ENCODE measurements around the gene POLR1E. TPM values are rescaled to one million over a fixed set of nuclear protein-coding genes. Genes with fewer than 3 reads are reported as not detected.
"Not testable (repeated sequence)": the region's sequence is repeated elsewhere in the genome, so short reads cannot be mapped to it uniquely, and the experiment has no call there.

POLR1E gene
- total RNA-seq, 1 experiment from 2014 or later: 31.7 TPM

DNA sequence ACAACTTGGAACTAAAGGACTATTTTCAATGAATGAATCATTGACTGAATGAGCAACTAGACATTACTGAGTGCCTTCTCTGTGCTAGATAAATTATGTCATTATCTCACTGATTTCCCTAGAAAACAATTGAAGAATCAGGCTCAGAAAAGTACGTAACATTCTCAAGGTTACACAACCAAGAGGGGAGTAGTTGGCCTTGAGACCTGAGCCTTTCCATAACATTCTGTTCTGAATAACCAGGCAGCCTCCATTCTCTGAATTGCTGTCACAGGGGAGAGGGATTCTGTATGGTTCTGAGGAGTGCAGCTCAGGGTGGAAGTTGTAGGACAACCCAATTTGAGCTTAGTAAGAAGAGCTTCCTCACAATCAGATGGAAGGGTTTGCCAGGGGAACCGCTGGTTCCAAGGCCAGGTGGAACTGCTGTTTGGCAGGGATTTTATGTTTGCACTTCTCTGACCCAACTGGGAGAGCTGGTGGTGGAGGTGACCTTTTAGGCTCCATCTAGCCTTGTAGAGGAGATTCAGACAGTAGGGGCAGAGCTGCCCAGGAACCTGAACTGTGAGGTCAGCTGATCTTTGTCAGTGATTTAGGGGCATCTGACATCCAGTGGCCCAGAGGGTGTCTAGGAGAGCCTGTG lies 16.3 kb downstream of the POLR1E start:
- no peak for DNase-seq (ENCODE audit: low read depth)

DNA sequence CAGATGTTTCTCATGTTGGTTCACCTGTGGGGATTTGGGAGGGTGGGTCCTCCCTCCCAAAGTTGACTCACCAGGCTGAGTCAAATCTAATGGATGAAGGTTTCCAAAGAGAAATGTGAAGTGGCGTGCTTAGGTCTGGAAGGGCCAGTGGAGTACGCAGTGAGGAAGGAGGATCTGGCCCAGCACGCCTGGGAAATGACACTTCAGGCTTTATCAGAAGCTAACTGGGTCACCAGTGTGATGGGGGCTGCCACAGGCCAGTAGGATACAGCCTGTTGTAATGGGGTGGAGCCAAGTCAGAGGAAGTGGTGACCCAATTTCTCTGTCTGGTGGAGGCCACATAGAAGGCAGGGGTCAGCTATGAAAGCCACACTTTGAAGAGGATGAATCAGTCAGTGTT lies 18.0 kb downstream of the POLR1E start:
- DNase-seq (ENCODE audit: low read depth): no peak

DNA sequence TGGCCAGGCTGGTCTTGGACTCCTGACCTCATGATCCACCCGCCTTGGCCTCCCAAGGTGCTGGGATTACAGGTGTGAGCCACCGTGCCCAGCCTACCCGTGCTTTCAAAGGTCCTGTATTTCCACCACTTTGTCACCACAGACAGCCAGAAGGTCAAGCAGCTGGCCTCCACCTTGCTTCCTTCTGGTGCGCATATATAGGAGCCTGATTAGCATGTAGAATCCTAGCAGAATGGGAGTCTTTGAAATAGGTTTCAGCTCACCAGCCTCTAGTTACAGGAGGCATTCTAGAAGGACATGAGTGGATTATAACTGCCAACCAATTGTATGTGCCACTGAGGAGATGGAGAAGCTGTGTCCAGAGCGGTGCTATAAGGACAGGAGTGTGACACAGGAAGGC lies 18.9 kb downstream of the POLR1E start:
- DNase-seq (ENCODE audit: low read depth): no peak

DNA sequence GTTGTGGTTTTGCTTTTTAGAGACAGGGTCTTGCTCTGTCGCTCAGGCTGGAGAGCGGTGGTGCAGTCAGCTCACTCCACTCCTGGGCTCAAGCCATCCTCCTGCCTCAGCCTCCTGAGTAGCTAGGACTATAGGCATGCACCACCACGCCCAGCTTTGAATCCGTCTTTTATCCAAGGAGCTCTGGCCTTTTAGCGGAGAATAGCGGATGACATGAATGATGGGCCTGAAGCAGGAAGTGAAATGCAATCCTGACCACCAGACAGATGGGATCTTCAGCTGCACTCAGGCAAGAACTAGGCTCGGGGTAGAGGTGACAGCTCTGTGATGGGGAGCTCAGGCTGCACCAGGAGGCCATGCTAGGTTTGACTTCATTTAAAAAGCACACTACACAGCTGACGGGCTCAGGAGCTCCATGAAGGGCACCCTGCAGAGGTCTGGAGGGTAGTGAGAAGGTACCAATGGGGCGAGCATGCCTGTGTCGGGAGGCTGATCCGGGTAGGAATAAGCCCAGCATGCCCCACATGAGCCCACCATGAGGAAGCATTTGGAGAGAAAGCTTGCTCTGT lies 21.9 kb downstream of the POLR1E start:
- DNase-seq (ENCODE audit: low read depth): no peak

DNA sequence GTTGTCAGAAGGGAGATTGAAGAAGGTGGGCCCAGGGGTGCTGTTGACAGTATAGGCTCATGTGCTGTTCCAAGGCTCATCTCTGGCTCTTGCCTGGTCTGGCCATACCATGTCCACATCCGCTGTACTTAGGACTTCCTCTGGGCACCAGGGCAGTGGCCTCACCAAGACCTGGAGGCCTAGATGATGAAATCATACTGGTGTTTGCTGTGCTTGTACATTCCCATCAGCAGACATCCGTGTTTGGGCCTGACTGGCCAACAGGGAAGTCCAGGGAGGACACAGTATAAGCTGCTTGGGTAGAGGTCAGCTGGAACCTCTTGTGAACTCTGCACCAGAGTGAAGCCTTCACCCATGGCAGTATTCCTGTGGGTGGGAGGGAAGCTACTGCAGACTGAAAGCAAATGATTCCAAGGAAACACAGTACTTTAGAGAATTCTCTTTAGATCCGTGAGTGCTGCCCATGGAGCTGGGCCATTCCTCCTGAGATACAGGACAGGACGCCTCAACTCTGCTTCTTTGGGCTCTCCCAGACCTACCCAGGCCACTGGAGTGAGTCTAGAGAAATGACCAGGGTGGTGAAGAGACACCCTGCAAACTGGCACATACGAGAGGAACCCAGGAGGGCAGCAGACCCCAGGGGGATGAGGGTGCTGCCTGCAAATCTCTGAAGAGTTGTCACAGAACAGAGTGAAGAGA lies 22.5 kb downstream of the POLR1E start:
- no peak for DNase-seq (ENCODE audit: low read depth)

DNA sequence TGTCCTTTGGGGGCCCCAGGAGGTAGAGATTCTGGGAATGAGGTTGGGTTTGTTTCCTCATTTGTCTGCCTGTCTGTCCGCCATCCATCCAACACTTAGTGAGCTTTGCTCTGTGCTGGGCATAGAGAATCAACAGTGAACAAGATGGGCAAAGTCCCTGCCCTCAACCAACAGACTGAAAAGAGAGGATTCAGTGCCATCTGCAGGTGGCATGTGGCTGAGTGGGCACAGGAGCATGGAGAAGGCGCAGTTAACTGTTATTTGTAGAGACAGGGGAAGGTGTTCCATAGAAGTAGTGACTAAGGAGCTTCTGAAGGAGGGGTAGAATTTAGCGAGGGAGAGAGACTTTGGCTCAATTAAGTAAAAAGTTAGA lies 23.1 kb downstream of the POLR1E start:
- no peak for DNase-seq (ENCODE audit: low read depth)

DNA sequence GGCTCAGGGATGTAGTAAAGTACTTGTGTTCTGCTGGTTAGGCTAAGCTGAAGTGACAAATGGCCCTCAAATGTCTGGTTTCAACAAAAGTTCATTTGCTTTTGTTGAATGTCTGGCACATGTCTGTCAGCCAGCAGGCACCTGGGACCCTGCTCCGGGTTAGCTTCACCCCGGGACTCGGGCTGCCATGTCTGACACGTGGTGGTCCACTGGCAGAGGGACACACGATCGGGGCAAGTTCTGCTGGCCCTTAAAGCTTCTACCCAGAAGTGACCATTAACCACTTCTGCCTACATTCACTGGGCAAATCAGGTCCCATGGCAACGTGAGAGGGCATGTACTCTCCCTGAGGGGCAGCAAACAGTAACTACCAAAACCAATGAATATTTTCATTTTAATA lies 23.8 kb downstream of the POLR1E start:
- DNase-seq (ENCODE audit: low read depth): no peak

DNA sequence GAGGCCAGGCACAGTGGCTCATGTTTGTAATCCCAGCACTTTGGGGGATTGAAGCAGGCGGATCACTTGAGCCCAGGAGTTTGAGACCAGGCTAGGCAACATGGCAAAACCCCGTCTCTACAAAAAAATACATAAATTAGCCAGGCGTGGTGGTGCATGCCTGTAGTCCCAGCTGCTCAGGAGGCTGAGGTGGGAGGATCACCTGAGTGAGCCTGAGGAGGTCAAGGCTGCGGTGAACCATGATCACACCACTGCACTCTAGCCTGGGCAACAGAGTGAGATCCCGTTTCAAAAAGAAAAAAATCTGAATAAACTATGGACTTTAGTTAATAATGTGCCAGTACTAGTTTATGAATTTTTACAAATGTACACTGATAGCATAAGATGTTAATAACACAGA lies 24.3 kb downstream of the POLR1E start:
- DNase-seq (ENCODE audit: low read depth): not testable (repeated sequence)

DNA sequence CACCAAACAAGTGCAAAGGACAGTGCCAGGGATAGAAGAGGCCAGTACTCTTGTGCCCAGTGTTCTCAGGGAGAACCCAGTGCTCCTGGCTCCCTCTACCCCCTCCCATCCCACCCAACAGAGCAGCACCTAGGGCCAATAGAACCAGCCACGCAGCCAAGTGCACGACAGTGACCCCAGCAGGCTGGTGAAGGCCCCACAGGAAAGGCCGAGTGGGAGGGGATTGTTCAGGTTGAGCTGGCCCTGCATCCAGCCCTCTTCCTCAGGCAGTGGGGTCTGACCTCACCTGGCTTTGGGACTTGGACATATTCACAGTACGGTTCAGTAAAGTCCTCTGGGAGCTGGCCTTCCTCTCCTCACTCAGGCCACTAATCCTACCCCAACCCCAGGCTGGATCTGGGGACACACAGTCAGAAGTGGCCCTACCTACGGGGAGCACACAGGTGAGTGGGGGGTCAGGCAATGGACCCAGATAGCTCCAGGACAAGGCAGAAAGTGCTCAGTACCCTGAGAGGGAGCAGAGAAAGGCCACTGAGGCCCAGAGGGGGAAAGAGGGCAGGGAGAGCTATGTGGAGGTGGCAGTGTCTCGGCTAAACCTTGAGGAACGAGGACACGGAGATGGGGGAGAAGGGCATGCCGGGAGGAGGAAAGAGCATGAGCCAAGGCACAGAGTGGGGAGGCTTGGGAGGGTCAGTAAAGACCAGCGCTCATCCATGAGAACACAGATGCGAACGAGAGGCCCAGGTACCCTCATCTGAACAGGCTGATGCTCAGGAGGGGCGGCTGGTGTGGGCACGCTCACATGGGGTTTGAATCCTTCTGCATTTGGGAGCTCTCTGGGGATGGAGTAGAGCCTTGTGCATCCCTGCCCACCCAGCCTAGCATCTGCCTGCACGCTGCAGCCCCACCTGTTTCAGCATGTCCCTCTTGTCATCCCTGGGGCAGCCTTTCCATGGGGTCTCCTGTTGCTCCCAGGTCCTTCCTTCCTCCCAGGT lies 25.6 kb downstream of the POLR1E start:
- DNase-seq (ENCODE audit: low read depth): no peak

DNA sequence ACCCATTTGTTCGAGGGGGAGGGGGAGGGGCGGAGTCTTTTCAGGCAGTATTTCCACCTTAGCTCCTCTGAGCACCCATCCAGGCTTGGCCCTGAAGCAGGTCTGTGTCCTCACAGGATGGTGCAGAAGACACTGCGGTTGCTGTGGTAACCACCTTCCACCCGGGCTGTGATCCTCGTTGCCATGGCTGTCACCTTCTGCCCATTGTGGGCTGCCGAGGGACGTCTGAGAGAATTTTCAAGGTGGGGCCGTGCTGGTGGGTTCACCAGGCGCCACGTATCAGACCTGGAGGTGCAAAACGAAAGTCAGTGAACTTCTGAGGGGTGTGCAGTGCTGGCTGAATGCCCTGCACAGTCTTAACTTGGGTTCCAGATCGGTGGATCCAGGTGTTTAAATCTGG lies 26.7 kb downstream of the POLR1E start:
- DNase-seq (ENCODE audit: low read depth): no peak

DNA sequence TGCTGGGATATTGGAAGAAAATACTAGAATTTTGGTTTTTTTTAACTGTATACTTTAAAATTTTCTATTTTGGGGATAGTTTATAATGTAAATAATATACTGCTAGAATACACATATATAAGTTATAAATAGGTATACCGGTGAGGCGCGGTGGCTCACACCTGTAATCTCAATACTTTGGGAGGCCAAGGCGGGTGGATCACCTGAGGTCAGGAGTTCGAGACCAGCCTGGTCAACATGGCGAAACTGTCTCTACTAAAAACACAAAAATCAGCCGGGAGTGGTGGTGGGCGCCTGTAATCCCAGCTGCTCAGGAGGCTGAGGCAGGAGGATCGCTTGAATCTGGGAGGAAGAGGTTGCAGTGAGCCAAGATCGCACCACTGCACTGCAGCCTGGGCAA lies 28.7 kb downstream of the POLR1E start:
- not testable (repeated sequence) for DNase-seq (ENCODE audit: low read depth)

DNA sequence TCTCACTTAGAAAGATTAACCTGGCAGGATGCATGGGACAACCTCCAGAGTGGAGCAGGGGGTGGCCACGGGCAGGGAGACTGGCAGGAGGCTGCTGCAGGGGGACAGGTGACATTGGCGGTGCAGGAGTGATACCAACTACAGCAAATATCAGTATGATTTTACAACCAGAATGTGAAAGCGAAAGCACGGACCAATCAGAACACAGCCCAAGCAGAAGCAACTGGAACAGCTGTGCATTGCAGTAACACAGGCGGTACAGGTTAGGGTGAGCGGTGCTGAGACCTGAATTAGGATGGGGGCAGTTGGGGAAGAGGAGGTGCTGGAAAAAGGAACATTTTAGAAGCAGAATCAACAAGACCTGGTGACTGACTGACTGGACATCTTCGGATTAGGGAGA lies 29.3 kb downstream of the POLR1E start:
- DNase-seq (ENCODE audit: low read depth): no peak

DNA sequence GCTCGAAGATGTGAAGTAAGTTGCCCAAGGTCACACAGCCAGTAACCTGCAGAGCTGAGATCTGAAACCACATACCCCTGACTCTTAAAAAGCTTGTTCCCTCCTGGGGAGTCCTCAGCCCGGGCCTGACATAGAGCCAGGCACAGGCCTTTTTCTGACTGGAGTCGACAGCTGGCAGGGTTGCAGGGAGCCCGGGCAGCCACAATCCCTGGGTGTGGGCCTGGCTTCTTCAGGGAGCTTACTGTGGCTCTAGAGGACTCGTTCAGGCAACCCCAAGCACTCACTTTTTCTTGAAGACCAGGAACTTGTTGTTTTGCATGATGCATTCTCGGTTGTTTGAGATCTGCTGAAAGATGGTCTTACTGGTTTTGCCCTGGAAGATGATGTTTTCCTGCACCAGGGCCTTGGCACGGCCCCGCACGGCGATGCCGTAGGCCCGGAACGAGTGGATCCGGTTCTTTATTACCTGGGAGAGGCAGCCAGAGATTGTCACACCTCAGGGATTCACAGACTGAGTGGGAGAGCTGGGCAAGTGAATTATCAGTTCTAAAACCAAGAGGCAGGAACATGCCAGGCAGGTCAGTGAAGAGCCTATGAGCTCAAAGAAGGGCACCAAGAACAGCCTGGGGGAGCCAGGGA lies 30.0 kb downstream of the POLR1E start:
- no peak for DNase-seq (ENCODE audit: low read depth)

DNA sequence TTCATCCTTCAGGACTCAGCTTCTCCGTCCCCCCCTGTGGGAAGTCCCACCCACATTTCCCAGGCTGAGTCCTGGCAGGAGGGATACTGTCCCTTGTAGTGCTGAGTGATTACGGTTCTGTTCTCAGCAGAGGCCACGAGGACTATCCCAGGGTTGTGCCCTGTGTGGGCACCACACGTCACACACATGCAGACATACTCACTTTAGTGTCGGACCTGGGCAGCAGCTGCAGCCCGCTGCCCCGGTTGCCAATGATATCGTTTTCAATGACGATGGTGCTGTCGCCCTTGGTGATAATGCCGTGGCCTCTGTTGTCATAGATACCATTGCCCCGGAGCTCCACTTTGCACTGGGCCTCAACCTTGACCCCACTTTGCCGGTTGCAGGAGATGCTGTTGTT lies 32.2 kb downstream of the POLR1E start:
- DNase-seq (ENCODE audit: low read depth): no peak

DNA sequence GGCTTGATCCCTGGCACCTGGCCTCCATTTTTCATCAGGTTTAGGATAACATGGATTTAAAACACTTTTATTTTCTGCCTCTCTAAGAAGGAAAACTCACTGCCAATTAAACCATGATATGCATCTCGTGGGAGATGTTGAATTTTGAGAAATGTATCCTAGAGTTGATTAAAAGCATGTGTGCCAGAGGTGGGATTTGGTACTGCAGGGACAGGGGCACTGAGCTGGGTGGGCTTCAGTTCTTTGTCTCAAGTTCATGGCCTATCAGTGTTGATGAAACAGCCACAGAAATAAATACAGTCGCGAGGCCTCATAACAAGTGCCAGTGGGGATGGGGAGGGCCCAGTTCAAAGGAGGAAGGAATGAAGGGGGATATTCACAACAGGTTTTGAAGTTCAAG lies 34.9 kb downstream of the POLR1E start:
- no peak for DNase-seq (ENCODE audit: low read depth)

DNA sequence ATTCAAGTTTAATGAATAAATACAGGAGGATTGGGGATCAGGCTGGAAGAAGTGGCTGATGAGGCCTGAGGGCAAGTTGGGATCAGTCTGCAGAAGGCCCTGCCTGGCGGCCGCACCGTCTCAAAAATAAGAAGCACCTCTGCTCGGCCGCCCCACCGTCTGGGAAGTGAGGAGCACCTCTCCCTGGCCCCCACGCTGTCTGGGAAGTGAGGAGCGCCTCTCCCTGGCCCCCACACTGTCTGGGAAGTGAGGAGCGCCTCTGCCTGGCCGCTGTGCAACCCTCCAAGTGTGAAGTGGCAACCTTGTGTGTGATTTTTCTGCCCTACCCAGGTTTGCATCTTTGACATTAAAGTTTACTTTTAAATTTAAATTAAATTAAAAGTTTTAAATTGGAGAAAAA lies 35.4 kb downstream of the POLR1E start:
- no peak for DNase-seq (ENCODE audit: low read depth)

DNA sequence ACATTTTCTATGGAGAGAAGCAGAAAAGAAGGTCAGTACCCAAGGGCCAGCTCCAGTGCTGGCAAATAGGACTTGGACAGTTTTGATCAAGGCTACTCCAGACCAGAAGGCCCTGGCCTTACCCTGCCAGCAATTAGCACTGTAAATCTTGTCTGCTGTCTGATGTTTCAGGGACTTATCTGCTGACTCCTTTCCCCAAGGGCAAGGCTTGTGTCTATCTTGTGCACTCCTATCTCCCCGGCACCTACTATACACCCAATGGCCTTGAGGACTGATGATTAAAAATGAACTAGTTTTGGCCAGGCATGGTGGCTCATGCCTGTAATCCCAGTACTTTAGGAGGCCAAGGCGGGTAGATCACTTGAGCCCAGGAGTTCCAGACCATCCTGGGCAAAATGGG lies 37.2 kb downstream of the POLR1E start:
- no peak for DNase-seq (ENCODE audit: low read depth)

DNA sequence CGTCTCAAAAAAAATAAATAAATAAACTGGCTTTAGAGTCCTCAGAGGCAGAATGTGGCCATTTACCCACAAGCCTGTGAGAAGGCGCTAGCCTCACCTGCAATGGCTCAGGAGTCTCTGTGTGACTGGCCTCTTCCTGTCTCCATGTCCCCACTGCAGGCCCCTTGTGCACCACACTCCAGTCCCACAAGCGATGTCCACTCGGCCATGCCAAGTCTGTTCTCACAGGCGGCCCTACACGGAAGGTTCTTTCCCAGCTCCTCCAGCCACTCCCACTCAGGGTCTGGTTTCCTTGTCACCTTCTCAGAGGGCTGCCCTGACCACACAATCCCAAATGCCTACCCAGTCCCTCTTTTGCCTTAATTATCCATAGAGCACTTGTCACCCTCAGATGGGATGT lies 38.2 kb downstream of the POLR1E start:
- DNase-seq (ENCODE audit: low read depth): no peak

DNA sequence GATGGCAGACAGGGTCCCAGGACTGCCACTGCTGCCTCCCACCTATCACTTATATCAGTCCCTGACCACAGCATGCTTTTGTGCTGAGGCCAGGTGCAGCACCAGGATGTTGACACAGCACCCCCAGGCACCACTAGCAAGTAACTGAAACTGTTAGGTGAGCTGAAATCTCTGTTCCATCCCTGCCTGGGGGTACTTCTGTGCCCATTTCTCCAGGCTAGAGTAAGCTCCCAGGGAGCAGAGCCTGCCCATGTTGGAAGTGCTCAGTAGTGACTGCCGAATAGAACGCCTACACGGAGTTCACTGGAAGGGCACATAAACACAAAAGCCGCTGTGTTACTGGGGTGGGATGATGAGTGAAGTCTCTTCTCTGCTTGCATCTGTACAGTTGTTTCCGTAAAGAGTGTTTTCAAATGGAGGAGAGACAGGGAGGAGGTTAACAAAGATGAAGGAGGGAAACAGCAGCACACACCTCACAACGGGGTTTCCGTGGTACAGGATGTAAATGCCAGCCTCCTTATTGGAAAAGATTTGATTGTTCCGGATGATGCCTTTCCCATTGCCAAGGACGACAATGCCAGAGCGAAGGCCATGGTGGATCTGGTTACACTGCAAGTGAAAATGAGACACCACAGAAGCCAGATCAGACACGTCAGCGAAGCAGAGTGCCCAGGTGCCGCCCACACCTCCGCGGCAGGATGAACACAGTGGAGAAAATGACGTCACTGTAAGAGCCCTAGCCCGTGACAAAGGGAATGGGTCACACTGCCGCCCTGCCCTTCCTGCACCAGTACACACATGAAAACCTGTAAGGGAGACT lies 43.1 kb downstream of the POLR1E start:
- DNase-seq (ENCODE audit: low read depth): no peak

DNA sequence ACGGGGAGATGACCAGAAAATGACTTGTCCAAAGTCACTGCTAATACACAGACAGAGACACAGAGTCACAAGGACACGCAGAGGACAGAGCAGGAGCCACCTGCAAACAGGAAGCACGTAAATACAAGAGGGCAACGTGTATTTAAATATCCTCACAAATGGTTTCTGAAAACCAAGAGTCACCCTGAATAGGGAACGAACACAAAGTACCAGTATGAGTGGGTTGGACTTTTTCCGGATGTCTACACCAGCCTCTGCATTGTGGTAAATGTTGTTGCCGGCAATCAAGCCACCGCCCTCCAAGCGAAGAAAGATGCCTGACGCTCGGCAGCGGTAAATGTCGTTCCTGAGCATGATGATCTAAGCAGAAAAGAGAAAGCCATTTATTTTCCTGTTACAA lies 46.0 kb downstream of the POLR1E start:
- no peak for DNase-seq (ENCODE audit: low read depth)

DNA sequence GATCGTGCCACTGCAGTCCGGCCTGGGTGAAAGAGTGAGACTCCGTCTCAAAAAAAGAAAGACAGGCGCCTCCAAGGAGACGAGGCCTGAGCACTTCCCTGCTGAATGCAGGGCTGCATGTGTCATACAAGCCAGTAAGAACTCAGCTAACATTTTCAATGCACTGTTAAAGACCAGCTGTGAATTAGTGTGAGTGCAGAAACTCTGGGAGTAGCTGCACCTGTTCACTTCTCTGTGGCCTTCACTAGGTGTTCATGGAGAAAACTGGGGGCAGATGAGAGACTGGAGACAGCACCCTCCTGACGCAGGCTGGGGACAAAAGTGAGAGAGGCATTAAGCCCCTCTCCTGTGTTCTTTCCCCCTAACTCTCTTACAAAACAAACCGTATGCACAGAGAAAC lies 48.7 kb downstream of the POLR1E start:
- no peak for DNase-seq (ENCODE audit: low read depth)

All from RPMI7951 (cell line).